PC-3 (cell line): Measurements from ENCODE around the gene SORL1.

ENCODE experiments used
- EZH2 ChIP-seq: fragments of 300-600 bp; sonication (generic); IDR thresholded peaks from one replicate; pipeline ENCODE4 v1.6.1; 2017; ENCODE audit warnings: antibody characterized with exemption, mild to moderate bottlenecking, low read length; ENCODE audit not compliant: unreplicated experiment
- EZH2phosphoT487 ChIP-seq: fragments of 300-600 bp; sonication (generic); IDR thresholded peaks from 2 replicates; pipeline ENCODE4 v1.6.1; 2018; ENCODE audit warnings: mild to moderate bottlenecking, antibody characterized with exemption, low read length, borderline replicate concordance
- TF ChIP-seq, protein P1 (sequence below): fragments of 300-600 bp; sonication (generic); conservative IDR thresholded peaks from 2 replicates; pipeline ENCODE4 v1.5.1; 2017; ENCODE audit warnings: antibody characterized with exemption, low read depth, mild to moderate bottlenecking, low read length

GRCh38 chr11:121488170-121488569 is 36.1 kb downstream of the SORL1 start:
- TF ChIP-seq, protein P1, sequence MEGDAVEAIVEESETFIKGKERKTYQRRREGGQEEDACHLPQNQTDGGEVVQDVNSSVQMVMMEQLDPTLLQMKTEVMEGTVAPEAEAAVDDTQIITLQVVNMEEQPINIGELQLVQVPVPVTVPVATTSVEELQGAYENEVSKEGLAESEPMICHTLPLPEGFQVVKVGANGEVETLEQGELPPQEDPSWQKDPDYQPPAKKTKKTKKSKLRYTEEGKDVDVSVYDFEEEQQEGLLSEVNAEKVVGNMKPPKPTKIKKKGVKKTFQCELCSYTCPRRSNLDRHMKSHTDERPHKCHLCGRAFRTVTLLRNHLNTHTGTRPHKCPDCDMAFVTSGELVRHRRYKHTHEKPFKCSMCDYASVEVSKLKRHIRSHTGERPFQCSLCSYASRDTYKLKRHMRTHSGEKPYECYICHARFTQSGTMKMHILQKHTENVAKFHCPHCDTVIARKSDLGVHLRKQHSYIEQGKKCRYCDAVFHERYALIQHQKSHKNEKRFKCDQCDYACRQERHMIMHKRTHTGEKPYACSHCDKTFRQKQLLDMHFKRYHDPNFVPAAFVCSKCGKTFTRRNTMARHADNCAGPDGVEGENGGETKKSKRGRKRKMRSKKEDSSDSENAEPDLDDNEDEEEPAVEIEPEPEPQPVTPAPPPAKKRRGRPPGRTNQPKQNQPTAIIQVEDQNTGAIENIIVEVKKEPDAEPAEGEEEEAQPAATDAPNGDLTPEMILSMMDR = no peak
- TF ChIP-seq EZH2 (no peak), EZH2phosphoT487 (no peak)
